Prostate gland (tissue), 2 donors: ENCODE measurements around the gene HPGD. TPM values are rescaled to one million over a fixed set of nuclear protein-coding genes. Genes with fewer than 3 reads are reported as not detected.
A peak's percentile ranks its signal among the peaks of the same experiment; 100 is the strongest.

Experiments
- DNase-seq: peaks from one replicate; pipeline ENCODE4 v3.0.0-alpha.2; 2019; ENCODE audit warnings: low spot score
- H3K27ac ChIP-seq, 2 donors: fragments of 200-600 bp; sonication (generic); 2 replicates each; pipeline ENCODE4 v1.5.1; 2017 to 2019
- H3K27me3 ChIP-seq: fragments of 200-600 bp; sonication (generic); replicated peaks from 2 replicates; pipeline ENCODE4 v1.5.1; 2019; ENCODE audit not compliant: insufficient read depth
- H3K36me3 ChIP-seq, 2 donors: fragments of 200-600 bp; sonication (generic); 1 replicate in 1 of 2; 2 replicates in 1 of 2; pipeline versions ENCODE4 v1.5.1 to v1.8.1; 2017 to 2019
- H3K4me1 ChIP-seq: fragments of 200-600 bp; sonication (generic); replicated peaks from 2 replicates; pipeline ENCODE4 v1.5.1; 2019
- H3K4me3 ChIP-seq, 2 donors: fragments of 200-600 bp; sonication (generic); 2 replicates each; pipeline ENCODE4 v1.5.1; 2017 to 2019
- H3K9me3 ChIP-seq: fragments of 200-600 bp; sonication (generic); 2 replicates; pipeline ENCODE4 v1.5.1; 2017
- POLR2A ChIP-seq: fragments of 450-650 bp; IDR thresholded peaks from one replicate; pipeline ENCODE4 v1.6.1; 2016; ENCODE audit warnings: antibody characterized with exemption, mild to moderate bottlenecking
- POLR2AphosphoS5 ChIP-seq: sonication (generic); formaldehyde crosslinking; IDR thresholded peaks from one replicate; pipeline ENCODE4 v1.6.1; 2017; ENCODE audit warnings: antibody characterized with exemption
- whole genome bisulfite sequencing: methylation state at CpG from one replicate; pipeline ENCODE4 v1.1.5; 2018; 5-methylcytosine and 5-hydroxymethylcytosine counted together
- intact Hi-C: fragments of 100-400 bp; cut with DNase I; formaldehyde crosslinking; loops from one replicate; pipeline ENCODE4 v1.14.2; 2022
- total RNA-seq, 2 donors: library from RNA; depleted of rRNA; stranded (reverse); fragments of >200 nt; gene quantifications; one replicate each; pipeline ENCODE4 v1.1.0, GENCODE V29; 2016
- TF ChIP-seq, protein P1 (sequence below), 4 experiments: fragments of 200-600 bp in 2 of 4; fragments of 450-650 bp in 2 of 4; sonication (generic) in 2 of 4; IDR thresholded peaks; 1 replicate in 3 of 4; 2 replicates in 1 of 4; pipeline ENCODE4 v1.5.1; 2016 to 2019; ENCODE audit warnings: antibody characterized with exemption in 4 of 4, mild to moderate bottlenecking in 2 of 4, moderate library complexity in 2 of 4

HPGD gene
- total RNA-seq, 2 donors from 2014 or later: 6.5 to 37.7 TPM

DNA sequence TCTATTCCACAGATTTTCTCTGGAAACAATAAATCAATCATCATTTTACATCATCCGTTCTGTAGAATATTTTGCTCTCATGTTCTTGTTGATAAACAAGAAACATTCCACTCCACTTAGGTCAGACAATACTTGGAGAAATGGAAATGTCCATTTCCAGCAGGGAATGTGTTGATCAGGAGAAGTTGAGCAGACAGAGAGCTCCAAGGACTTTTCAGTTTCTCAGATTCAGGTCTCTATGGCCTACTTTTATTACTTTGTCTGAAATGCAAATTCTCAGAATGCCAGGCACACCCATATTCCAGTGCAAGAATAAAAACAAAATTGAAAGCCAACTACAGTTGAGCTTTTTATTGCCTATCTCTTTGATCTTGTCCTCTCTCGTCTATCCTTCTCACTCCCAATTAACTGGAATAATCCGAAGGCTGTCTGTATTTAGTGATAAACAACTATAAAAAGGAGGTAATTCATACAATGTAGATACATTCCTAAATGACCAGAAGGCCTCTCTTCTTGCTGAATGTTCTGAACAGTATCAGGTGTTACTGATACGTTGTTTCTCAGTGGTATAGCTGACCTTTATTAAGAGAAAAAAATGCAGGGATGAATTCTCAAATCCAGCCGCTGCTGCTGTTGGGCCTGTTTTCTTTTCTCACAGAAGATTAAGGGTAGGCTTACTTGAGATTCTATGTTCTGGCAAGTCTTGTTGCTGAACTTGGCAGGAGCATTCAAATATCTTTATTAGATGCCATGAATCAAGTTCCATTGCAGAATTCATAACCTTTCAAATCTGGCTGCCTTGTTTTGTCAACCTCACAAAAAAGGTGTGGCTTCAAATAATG lies 72.1 kb downstream of the HPGD start:
- DNase-seq: peak; percentile 42
- peak overlapping the region; percentile 4 to 31 for H3K27ac ChIP-seq
- H3K4me1 ChIP-seq: no peaks in the 10 kb centered on the region
- WGBS: 19% methylated on average over 5 of the region's 5 CpGs
- no peaks in the 10 kb centered on the region for H3K9me3 ChIP-seq
- TF ChIP-seq POLR2AphosphoS5: peak; percentile 68
- TF ChIP-seq POLR2A: no peak
- H3K4me3 ChIP-seq: no peak overlapping the region
- no peaks in the 10 kb centered on the region for H3K36me3 ChIP-seq
- intact Hi-C loops: no loop called here
- no peaks in the 10 kb centered on the region for H3K27me3 ChIP-seq

GRCh38 chr4:174449152-174449551 lies 73.1 kb downstream of the HPGD start:
- no peaks in the 10 kb centered on the region for H3K36me3 ChIP-seq
- no peaks in the 10 kb centered on the region for H3K4me1 ChIP-seq
- no peak for DNase-seq
- no peaks in the 10 kb centered on the region for H3K9me3 ChIP-seq
- TF ChIP-seq POLR2A (no peak), POLR2AphosphoS5 (no peak)
- TF ChIP-seq, protein P1, sequence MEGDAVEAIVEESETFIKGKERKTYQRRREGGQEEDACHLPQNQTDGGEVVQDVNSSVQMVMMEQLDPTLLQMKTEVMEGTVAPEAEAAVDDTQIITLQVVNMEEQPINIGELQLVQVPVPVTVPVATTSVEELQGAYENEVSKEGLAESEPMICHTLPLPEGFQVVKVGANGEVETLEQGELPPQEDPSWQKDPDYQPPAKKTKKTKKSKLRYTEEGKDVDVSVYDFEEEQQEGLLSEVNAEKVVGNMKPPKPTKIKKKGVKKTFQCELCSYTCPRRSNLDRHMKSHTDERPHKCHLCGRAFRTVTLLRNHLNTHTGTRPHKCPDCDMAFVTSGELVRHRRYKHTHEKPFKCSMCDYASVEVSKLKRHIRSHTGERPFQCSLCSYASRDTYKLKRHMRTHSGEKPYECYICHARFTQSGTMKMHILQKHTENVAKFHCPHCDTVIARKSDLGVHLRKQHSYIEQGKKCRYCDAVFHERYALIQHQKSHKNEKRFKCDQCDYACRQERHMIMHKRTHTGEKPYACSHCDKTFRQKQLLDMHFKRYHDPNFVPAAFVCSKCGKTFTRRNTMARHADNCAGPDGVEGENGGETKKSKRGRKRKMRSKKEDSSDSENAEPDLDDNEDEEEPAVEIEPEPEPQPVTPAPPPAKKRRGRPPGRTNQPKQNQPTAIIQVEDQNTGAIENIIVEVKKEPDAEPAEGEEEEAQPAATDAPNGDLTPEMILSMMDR (IDR thresholded peaks at IDR 0.05): no peak
- H3K27me3 ChIP-seq: no peaks in the 10 kb centered on the region
- 86% methylated on average over 1 of the region's 1 CpG for WGBS
- intact Hi-C loops: no loop called here
- no peak overlapping the region for H3K27ac ChIP-seq
- no peak overlapping the region for H3K4me3 ChIP-seq

GRCh38 chr4:174444390-174444789 lies 77.9 kb downstream of the HPGD start:
- 70% methylated on average over 1 of the region's 1 CpG for WGBS
- no peaks in the 10 kb centered on the region for H3K4me1 ChIP-seq
- TF ChIP-seq POLR2AphosphoS5: no peak
- TF ChIP-seq, protein P1 (IDR thresholded peaks at IDR 0.05): no peak
- TF ChIP-seq POLR2A: no peak
- DNase-seq: no peak
- no peaks in the 10 kb centered on the region for H3K9me3 ChIP-seq
- H3K4me3 ChIP-seq: no peak overlapping the region
- H3K27ac ChIP-seq: no peak overlapping the region
- intact Hi-C loops: no loop called here
- H3K27me3 ChIP-seq: no peaks in the 10 kb centered on the region
- no peaks in the 10 kb centered on the region for H3K36me3 ChIP-seq

Other genes starting within 250 kb of the HPGD start
- gene FBXO8, start 238.8 kb downstream of the HPGD start, total RNA-seq: 10 to 100 TPM; 35.0 to 38.1 TPM
- 10 to 100 TPM; 13.7 to 14.3 TPM for gene CEP44, start 238.6 kb downstream of the HPGD start, total RNA-seq